Mesodermal cell (in vitro differentiated cells): ENCODE data around the gene TMEM255B.

Experiments
- H3K27ac ChIP-seq: 2 replicates; pipeline ENCODE4 v1.7.0; 2013; ENCODE audit warnings: mild to moderate bottlenecking, low read depth, low read length, moderate library complexity; ENCODE audit not compliant: severe bottlenecking
- H3K36me3 ChIP-seq: 2 replicates; pipeline ENCODE4 v1.7.1; 2013; ENCODE audit warnings: mild to moderate bottlenecking, low read length, moderate library complexity; ENCODE audit not compliant: control insufficient read depth, insufficient read depth
- H3K4me1 ChIP-seq: one replicate; pipeline ENCODE4 v1.7.1; 2013; ENCODE audit warnings: mild to moderate bottlenecking, low read length; ENCODE audit not compliant: insufficient read depth, control insufficient read depth, poor library complexity, severe bottlenecking
- H3K4me3 ChIP-seq: 2 replicates; pipeline ENCODE4 v1.7.0; 2013; ENCODE audit warnings: low read length, control low read depth, mild to moderate bottlenecking; ENCODE audit not compliant: insufficient read depth, poor library complexity, severe bottlenecking; ENCODE audit errors: extremely low read depth
- H3K9me3 ChIP-seq: 2 replicates; pipeline ENCODE4 v1.7.1; 2013; ENCODE audit warnings: mild to moderate bottlenecking, low read length, moderate library complexity; ENCODE audit not compliant: control insufficient read depth
- WGBS, 2 experiments: methylation state at CpG; one replicate each; pipeline ENCODE4 v1.1.5; 2013; ENCODE audit warnings: missing lambda C conversion rate in 2 of 2; ENCODE audit not compliant: insufficient coverage in 2 of 2; 5-methylcytosine and 5-hydroxymethylcytosine counted together

The TMEM255B gene

GRCh38 chr13:113862191-113862930, 103.3 kb downstream of the TMEM255B start:
- H3K4me3 ChIP-seq: peak overlapping the region; percentile 49
- WGBS, 2 experiments: 67 to 74% methylated on average over 23 to 30 of the region's 31 CpGs
- no peaks in the 10 kb centered on the region for H3K36me3 ChIP-seq
- no peak overlapping the region for H3K27ac ChIP-seq
- no peaks in the 10 kb centered on the region for H3K9me3 ChIP-seq
- peaks cover 24% of the 10 kb centered on the region for H3K4me1 ChIP-seq

GRCh38 chr13:113862931-113863523, 104.0 kb downstream of the TMEM255B start:
- H3K4me1 ChIP-seq: peaks cover 24% of the 10 kb centered on the region
- no peaks in the 10 kb centered on the region for H3K9me3 ChIP-seq
- no peak overlapping the region for H3K27ac ChIP-seq
- WGBS, 2 experiments: 1 to 5% methylated on average over 43 to 53 of the region's 60 CpGs
- H3K4me3 ChIP-seq: peak overlapping the region; percentile 49
- H3K36me3 ChIP-seq: no peaks in the 10 kb centered on the region

DNA sequence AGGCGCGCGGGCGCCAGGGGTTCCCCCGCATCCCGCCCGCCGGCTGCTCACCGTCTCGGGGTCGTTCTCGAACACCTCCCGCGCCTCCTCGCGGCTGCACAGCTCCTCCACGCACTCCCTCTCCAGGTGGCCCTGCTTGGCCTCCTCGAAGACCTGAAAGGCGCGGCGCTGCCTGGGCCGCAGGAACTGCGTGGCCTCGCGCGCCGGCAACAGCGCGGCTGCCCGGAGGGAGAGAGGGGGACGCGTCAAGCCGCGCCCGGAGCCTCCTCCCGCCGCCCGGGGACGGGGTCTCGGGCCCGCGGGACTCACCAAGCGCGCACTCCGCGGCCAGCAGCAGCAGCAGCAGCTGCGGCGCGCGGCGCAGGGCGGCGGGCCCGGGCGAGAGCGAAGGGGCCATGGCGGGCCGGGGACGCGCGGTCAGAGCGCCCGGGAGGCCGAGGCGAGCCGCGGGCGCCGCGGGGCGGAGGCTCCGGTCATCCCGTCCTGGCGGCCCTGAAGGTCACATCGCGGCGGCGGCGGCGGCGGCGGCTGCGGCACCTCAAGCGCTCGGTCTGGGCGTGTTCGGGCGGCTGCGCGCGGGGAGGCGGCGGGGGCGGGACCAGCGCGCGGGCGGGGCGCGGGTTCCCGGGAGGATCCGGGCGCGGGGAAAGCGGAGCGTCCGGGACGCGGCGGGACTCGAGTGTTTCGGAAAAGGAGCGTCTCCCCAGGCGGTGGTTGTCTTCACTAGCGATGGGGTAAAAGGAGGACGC, 104.7 kb downstream of the TMEM255B start, which contains the start of gene GAS6:
GAS6 (minus strand) TSS at position 553 of the 749 bp plus-strand sequence; CDS start at position 397, 156 bp downstream.
- Histone ChIP-seq H3K4me1 (peaks cover 24% of the 10 kb centered on the region), H3K4me3 (peak within 1 kb of the TSS; percentile 49), H3K36me3 (no peaks in the 10 kb centered on the region), H3K9me3 (no peaks in the 10 kb centered on the region), H3K27ac (no peak within 1 kb of the TSS)
- 0 to 1% methylated on average over 28 to 81 of the region's 116 CpGs for WGBS, 2 experiments

GRCh38 chr13:113864273-113864890, 105.4 kb downstream of the TMEM255B start:
- Histone ChIP-seq H3K9me3 (no peaks in the 10 kb centered on the region), H3K36me3 (no peaks in the 10 kb centered on the region), H3K27ac (no peak overlapping the region), H3K4me3 (peak overlapping the region; percentile 49), H3K4me1 (peaks cover 24% of the 10 kb centered on the region)
- whole genome bisulfite sequencing, 2 experiments: 57 to 64% methylated on average over 6 of the region's 10 CpGs

DNA sequence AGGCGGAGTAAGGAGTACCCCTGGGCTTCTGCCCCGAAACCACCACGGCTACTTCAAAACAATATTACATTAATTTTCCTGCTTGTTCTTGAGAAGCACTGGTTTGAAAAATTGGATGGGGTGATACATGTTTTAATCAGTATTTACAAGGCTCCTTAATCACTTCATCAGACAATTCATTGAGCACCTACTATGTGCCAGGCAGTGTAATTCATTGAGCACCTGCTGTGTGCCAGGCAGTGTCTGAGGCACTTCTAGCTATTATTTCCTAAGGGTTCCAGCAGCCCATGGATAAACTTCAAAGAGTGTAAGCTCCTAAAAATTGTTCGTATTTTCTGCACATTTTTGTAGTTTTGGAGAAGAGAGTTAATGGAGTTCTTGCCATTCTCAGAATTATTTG, 106.4 kb downstream of the TMEM255B start:
- no peak overlapping the region for H3K4me3 ChIP-seq
- peaks cover 13% of the 10 kb centered on the region for H3K4me1 ChIP-seq
- no peaks in the 10 kb centered on the region for H3K36me3 ChIP-seq
- WGBS, 2 experiments: 89 to 93% methylated on average over 1 to 2 of the region's 4 CpGs
- H3K27ac ChIP-seq: no peak overlapping the region
- no peaks in the 10 kb centered on the region for H3K9me3 ChIP-seq
